Effector memory CD4-positive, alpha-beta T cell (primary cell): ENCODE measurements around the gene TUBGCP6.

Source experiments
- DNase-seq, 3 donors: peaks; one replicate each; pipeline ENCODE4 v3.0.0-alpha.2; 2020
- H3K27ac ChIP-seq: 2 replicates; pipeline ENCODE4 v1.7.0; 2013; ENCODE audit warnings: mild to moderate bottlenecking, low read length, moderate library complexity; ENCODE audit not compliant: insufficient read depth, poor library complexity, severe bottlenecking
- H3K27me3 ChIP-seq: replicated peaks from 2 replicates; pipeline ENCODE4 v1.7.0; 2013; ENCODE audit warnings: mild to moderate bottlenecking, low read length; ENCODE audit not compliant: insufficient read depth, control insufficient read depth, poor library complexity, severe bottlenecking
- H3K36me3 ChIP-seq: 2 replicates; pipeline ENCODE4 v1.7.0; 2013; ENCODE audit warnings: mild to moderate bottlenecking, low read length, moderate library complexity; ENCODE audit not compliant: control insufficient read depth, insufficient read depth
- H3K4me1 ChIP-seq: 2 replicates; pipeline ENCODE4 v1.7.0; 2013; ENCODE audit warnings: low read length, mild to moderate bottlenecking; ENCODE audit not compliant: control insufficient read depth, insufficient read depth, poor library complexity, severe bottlenecking
- H3K4me3 ChIP-seq: 2 replicates; pipeline ENCODE4 v1.7.0; 2013; ENCODE audit warnings: low read length, low read depth, mild to moderate bottlenecking; ENCODE audit not compliant: insufficient read depth, poor library complexity, severe bottlenecking
- H3K9me3 ChIP-seq: 2 replicates; pipeline ENCODE4 v1.7.0; 2013; ENCODE audit warnings: mild to moderate bottlenecking, low read length, moderate library complexity; ENCODE audit not compliant: control insufficient read depth

Gene TUBGCP6

DNA sequence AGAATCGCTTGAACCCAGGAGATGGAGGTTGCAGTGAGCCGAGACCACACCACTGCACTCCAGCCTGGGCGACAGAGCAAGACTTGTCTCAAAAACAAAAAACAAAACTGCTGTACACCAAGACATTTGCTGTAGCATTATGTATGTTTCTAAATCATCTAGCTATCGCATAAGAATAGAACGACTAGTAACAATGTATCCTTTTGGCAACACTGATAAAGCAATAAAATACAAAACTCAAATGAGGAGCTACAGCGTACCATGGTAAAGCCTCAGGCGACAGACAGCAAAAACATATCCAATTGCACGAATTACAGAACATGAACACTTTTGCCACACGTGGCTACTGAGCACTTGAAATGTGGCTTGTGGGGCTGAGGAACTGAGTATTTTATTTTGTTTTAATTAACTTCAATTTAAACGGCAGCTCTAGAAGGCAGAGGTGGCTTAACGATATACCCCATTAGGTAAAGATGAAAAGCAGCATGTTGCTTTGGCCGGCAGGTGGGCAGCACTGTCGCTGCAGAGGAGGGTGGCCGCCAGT, 2.3 kb downstream of the TUBGCP6 start:
- Histone ChIP-seq H3K9me3 (no peaks in the 10 kb centered on the region), H3K27ac (peak overlapping the region; percentile 13), H3K4me1 (peaks cover 41% of the 10 kb centered on the region), H3K36me3 (peaks cover 27% of the 10 kb centered on the region), H3K27me3 (no peaks in the 10 kb centered on the region), H3K4me3 (peak overlapping the region; percentile 28)
- no peak for DNase-seq

- no peak for DNase-seq
- Histone ChIP-seq H3K4me1 (peaks cover 20% of the 10 kb centered on the region), H3K27ac (no peak overlapping the region), H3K27me3 (no peaks in the 10 kb centered on the region), H3K36me3 (peaks cover 26% of the 10 kb centered on the region), H3K4me3 (no peak overlapping the region), H3K9me3 (no peaks in the 10 kb centered on the region)
Measured at GRCh38 chr22:50238755-50239154, 6.1 kb downstream of the TUBGCP6 start.

GRCh38 chr22:50236731-50237409, 8.0 kb downstream of the TUBGCP6 start:
- Histone ChIP-seq H3K27ac (no peak overlapping the region), H3K36me3 (peaks cover 32% of the 10 kb centered on the region), H3K9me3 (no peaks in the 10 kb centered on the region), H3K27me3 (no peaks in the 10 kb centered on the region), H3K4me3 (no peak overlapping the region), H3K4me1 (peaks cover 7% of the 10 kb centered on the region)
- DNase-seq: no peak

DNA sequence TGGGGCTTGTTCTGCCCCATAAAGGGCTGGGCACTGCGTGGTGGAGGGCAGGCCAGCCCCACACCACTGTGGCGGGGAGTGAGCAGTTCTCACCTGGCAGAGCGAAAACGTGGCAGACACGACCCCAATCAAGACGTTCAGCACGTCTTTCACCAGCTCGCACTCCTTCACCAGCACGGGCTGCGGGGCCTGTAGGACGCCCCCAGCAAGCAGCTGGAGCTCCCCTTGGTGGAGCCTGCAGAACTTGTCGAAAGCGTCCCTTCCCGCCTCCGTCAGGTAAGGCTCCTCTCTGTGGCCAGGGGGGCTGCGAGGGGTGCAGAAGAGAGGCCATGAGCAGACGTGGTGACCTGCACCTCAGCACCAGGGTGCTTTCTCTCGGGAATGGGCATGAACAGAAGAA, 11.6 kb downstream of the TUBGCP6 start:
- Histone ChIP-seq H3K27ac (no peak overlapping the region), H3K27me3 (no peaks in the 10 kb centered on the region), H3K36me3 (peaks cover 37% of the 10 kb centered on the region), H3K4me1 (no peaks in the 10 kb centered on the region), H3K4me3 (no peak overlapping the region), H3K9me3 (no peaks in the 10 kb centered on the region)
- no peak for DNase-seq

DNA sequence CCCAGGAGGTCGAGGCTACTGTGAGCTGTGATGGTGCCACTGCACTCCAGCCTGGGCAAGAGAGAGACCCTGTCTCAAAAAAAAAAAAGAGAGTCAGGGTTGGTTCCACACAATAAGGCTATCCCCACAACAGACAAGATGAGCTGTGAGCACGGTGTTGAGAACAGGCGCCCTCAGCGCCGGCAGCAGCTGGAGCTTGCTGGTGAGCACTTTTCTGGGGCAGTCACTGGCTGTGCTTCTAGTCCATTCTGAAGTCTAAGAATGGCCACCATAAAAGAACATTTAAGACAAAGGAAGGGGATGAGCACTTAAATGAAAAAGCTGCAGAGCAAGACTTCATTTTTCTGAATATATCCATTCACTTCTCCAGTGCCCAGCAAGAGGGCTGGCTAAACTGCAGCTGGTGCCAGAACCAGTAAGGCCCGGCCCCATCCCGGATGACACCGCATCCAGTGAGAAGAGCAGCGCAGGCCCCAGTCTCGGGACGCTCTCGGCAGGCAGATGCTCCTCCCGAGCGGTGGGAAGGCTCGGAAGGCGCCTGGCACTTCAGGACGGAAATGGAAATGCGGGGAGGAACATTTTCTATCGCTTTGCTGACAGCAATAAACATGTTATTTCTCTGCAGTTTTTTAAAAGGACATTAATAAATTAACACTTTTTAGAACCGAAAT, 12.2 kb downstream of the TUBGCP6 start:
- DNase-seq: no peak
- Histone ChIP-seq H3K36me3 (peaks cover 35% of the 10 kb centered on the region), H3K9me3 (no peaks in the 10 kb centered on the region), H3K27me3 (no peaks in the 10 kb centered on the region), H3K4me3 (no peak overlapping the region), H3K4me1 (no peaks in the 10 kb centered on the region), H3K27ac (no peak overlapping the region)

GRCh38 chr22:50229370-50229769, 15.5 kb downstream of the TUBGCP6 start:
- Histone ChIP-seq H3K9me3 (no peaks in the 10 kb centered on the region), H3K27ac (no peak overlapping the region), H3K4me1 (no peaks in the 10 kb centered on the region), H3K4me3 (no peak overlapping the region), H3K27me3 (no peaks in the 10 kb centered on the region), H3K36me3 (peaks cover 37% of the 10 kb centered on the region)
- DNase-seq: no peak

GRCh38 chr22:50228366-50228765, 16.5 kb downstream of the TUBGCP6 start:
- H3K27ac ChIP-seq: no peak overlapping the region
- H3K36me3 ChIP-seq: peaks cover 46% of the 10 kb centered on the region
- no peak for DNase-seq
- H3K27me3 ChIP-seq: no peaks in the 10 kb centered on the region
- no peaks in the 10 kb centered on the region for H3K4me1 ChIP-seq
- H3K4me3 ChIP-seq: no peak overlapping the region
- H3K9me3 ChIP-seq: no peaks in the 10 kb centered on the region

GRCh38 chr22:50227579-50228215, 17.1 kb downstream of the TUBGCP6 start:
- no peak for DNase-seq
- no peak overlapping the region for H3K4me3 ChIP-seq
- no peaks in the 10 kb centered on the region for H3K4me1 ChIP-seq
- H3K9me3 ChIP-seq: no peaks in the 10 kb centered on the region
- no peak overlapping the region for H3K27ac ChIP-seq
- peaks cover 48% of the 10 kb centered on the region for H3K36me3 ChIP-seq
- no peaks in the 10 kb centered on the region for H3K27me3 ChIP-seq

DNA sequence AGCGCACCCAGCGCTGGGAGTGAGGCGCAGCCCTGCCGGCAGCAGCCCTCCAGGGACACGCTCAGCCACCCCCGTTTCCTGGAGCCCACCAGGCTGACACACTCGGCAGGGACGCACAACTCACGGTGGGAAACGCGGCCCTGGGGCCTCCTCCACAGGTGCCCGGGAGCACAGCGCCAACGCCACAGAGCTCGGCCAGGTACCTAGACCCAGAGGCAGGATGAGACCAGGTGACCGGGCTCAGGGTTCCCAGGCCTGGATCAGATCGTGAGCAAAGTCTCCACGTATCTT, 18.0 kb downstream of the TUBGCP6 start:
- no peaks in the 10 kb centered on the region for H3K27me3 ChIP-seq
- H3K4me3 ChIP-seq: no peak overlapping the region
- H3K27ac ChIP-seq: no peak overlapping the region
- no peak for DNase-seq
- no peaks in the 10 kb centered on the region for H3K4me1 ChIP-seq
- peaks cover 56% of the 10 kb centered on the region for H3K36me3 ChIP-seq
- no peaks in the 10 kb centered on the region for H3K9me3 ChIP-seq
